ENCODE results near the gene SPCS2. TPM values are rescaled to one million over a fixed set of nuclear protein-coding genes. Genes with fewer than 3 reads are reported as not detected.

Gene SPCS2
- 178 TPM for total RNA-seq
- long read RNA-seq, partial matches to known transcripts: 0 of 8 reads
- long read RNA-seq, other reads (novel, unspliced or antisense): 5 of 8 reads

- H3K4me1 ChIP-seq: peaks cover 25% of the 10 kb centered on the region
Observed at GRCh38 chr11:74948898-74949752, at the start of gene SPCS2, which contains the start of gene XRRA1. TSS of gene SPCS2 (plus strand) at chr11:74949266. CDS start at chr11:74949286, 20 bp downstream. TSS of gene XRRA1 (minus strand) at chr11:74949091. CDS start at chr11:74940878, 8,213 bp downstream.

GRCh38 chr11:74902342-74902741, 46.7 kb upstream of the SPCS2 start:
- intact Hi-C loops (cut with DNase I): no loop called here
- H3K27ac ChIP-seq: no peak overlapping the region
- no peak for TF ChIP-seq CTCF (IDR thresholded peaks at IDR 0.05)
- peaks cover 11% of the 10 kb centered on the region for H3K9me3 ChIP-seq
- H3K4me3 ChIP-seq: no peak overlapping the region
- no peak for ATAC-seq
- H3K27me3 ChIP-seq: no peaks in the 10 kb centered on the region
- H3K4me1 ChIP-seq: no peaks in the 10 kb centered on the region
- peaks cover 13% of the 10 kb centered on the region for H3K36me3 ChIP-seq
- no peak for DNase-seq

More at GRCh38 chr11:74948898-74949752, at the start of gene SPCS2, which contains the start of gene XRRA1:
- ATAC-seq: peak; percentile 100
- Histone ChIP-seq H3K9me3 (no peaks in the 10 kb centered on the region), H3K36me3 (no peaks in the 10 kb centered on the region), H3K27me3 (no peaks in the 10 kb centered on the region), H3K27ac (peak within 1 kb of the TSS; percentile 81), H3K4me3 (peak within 1 kb of the TSS; percentile 86)
- DNase-seq: peak; percentile 100
- intact Hi-C loops (cut with DNase I): no loop called here
- no peak for TF ChIP-seq CTCF (IDR thresholded peaks at IDR 0.05)

GRCh38 chr11:74905326-74905725, 43.7 kb upstream of the SPCS2 start:
- Histone ChIP-seq H3K27me3 (no peaks in the 10 kb centered on the region), H3K27ac (no peak overlapping the region), H3K9me3 (peaks cover 11% of the 10 kb centered on the region), H3K4me1 (no peaks in the 10 kb centered on the region), H3K36me3 (peaks cover 16% of the 10 kb centered on the region), H3K4me3 (no peak overlapping the region)
- TF ChIP-seq CTCF (IDR thresholded peaks at IDR 0.05): no peak
- ATAC-seq (no peak), DNase-seq (no peak)
- intact Hi-C loops (cut with DNase I): no loop called here

GRCh38 chr11:74909385-74909784, 39.7 kb upstream of the SPCS2 start:
- no peak for TF ChIP-seq CTCF (IDR thresholded peaks at IDR 0.05)
- Histone ChIP-seq H3K36me3 (peaks cover 25% of the 10 kb centered on the region), H3K27me3 (no peaks in the 10 kb centered on the region), H3K27ac (no peak overlapping the region), H3K9me3 (no peaks in the 10 kb centered on the region), H3K4me3 (no peak overlapping the region), H3K4me1 (no peaks in the 10 kb centered on the region)
- DNase-seq (no peak), ATAC-seq (no peak)
- intact Hi-C loops (cut with DNase I): no loop called here

- ATAC-seq: no peak
- Histone ChIP-seq H3K27me3 (no peaks in the 10 kb centered on the region), H3K9me3 (no peaks in the 10 kb centered on the region), H3K4me1 (no peaks in the 10 kb centered on the region), H3K27ac (no peak overlapping the region), H3K4me3 (no peak overlapping the region), H3K36me3 (peaks cover 25% of the 10 kb centered on the region)
- TF ChIP-seq CTCF (IDR thresholded peaks at IDR 0.05): no peak
- no peak for DNase-seq
- intact Hi-C loops (cut with DNase I): no loop called here
Observed at GRCh38 chr11:74909812-74910211, 39.3 kb upstream of the SPCS2 start.
